Suprapubic skin (tissue), 4 donors: ENCODE measurements around the gene AP2A1. TPM values are rescaled to one million over a fixed set of nuclear protein-coding genes. Genes with fewer than 3 reads are reported as not detected.

Experiments used
- DNase-seq, 2 donors: peaks; one replicate each; pipeline ENCODE4 v3.0.0-alpha.2; 2019; ENCODE audit warnings: low spot score in 2 of 2
- H3K27ac ChIP-seq: fragments of 200-600 bp; sonication (generic); one replicate; pipeline ENCODE4 v1.5.1; 2019
- H3K27me3 ChIP-seq: fragments of 200-600 bp; sonication (generic); one replicate; pipeline ENCODE4 v1.5.1; 2019
- H3K36me3 ChIP-seq: fragments of 200-600 bp; sonication (generic); one replicate; pipeline ENCODE4 v1.5.1; 2019
- H3K4me1 ChIP-seq: fragments of 200-600 bp; sonication (generic); one replicate; pipeline ENCODE4 v1.5.1; 2019
- H3K4me3 ChIP-seq: fragments of 200-600 bp; sonication (generic); one replicate; pipeline ENCODE4 v1.5.1; 2019; ENCODE audit warnings: mild to moderate bottlenecking
- H3K9me3 ChIP-seq: fragments of 200-600 bp; sonication (generic); one replicate; pipeline ENCODE4 v1.5.1; 2019
- EP300 ChIP-seq: sonication (generic); formaldehyde crosslinking; IDR thresholded peaks from one replicate; pipeline ENCODE4 v1.6.1; 2017; ENCODE audit warnings: antibody characterized with exemption
- POLR2A ChIP-seq, 2 donors: fragments of 450-650 bp; IDR thresholded peaks; one replicate each; pipeline ENCODE4 v1.6.1; 2017; ENCODE audit warnings: antibody characterized with exemption in 2 of 2, mild to moderate bottlenecking in 2 of 2, moderate library complexity in 2 of 2
- POLR2AphosphoS5 ChIP-seq, 3 donors: sonication (generic); formaldehyde crosslinking; IDR thresholded peaks; one replicate each; pipeline ENCODE4 v1.6.1; 2017; ENCODE audit warnings: antibody characterized with exemption in 3 of 3
- whole genome bisulfite sequencing: methylation state at CpG from one replicate; pipeline ENCODE4 v1.1.5; 2018; 5-methylcytosine and 5-hydroxymethylcytosine counted together
- total RNA-seq, 4 donors: library from RNA; depleted of rRNA; stranded (reverse); fragments of >200 nt; gene quantifications; one replicate each; pipeline ENCODE4 v1.1.0, GENCODE V29; 2016
- TF ChIP-seq, protein P1 (sequence below), 2 donors: fragments of 200-600 bp in 1 of 2; fragments of 450-650 bp in 1 of 2; sonication (generic) in 1 of 2; IDR thresholded peaks; one replicate each; pipeline ENCODE4 v1.5.1; 2016 to 2019; ENCODE audit warnings: antibody characterized with exemption in 2 of 2, mild to moderate bottlenecking in 1 of 2, moderate library complexity in 1 of 2

AP2A1 gene
- total RNA-seq, 4 donors from 2014 or later: 78.1 to 101 (median 93.4) TPM

DNA sequence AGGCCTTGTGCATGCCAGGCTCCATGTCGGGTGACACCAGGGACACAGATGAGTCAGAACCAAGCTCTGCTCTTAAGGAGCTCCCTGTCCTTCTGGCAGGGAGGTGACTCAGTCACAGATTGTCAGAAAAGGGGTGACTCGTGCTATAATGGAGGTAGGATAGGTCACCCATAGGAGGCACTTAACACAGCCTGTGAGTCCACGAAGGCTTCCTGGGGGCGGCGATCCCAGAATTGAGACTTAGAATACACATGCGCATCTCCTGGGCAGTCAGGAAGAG is 26.7 kb downstream of the AP2A1 start:
- Histone ChIP-seq H3K27me3 (no peaks in the 10 kb centered on the region), H3K4me1 (peaks cover 8% of the 10 kb centered on the region), H3K4me3 (no peak overlapping the region), H3K36me3 (peaks cover 98% of the 10 kb centered on the region), H3K9me3 (no peaks in the 10 kb centered on the region), H3K27ac (no peak overlapping the region)
- WGBS: 86% methylated on average over 6 of the region's 6 CpGs
- DNase-seq: no peak
- TF ChIP-seq POLR2A (IDR thresholded peaks at IDR 0.05) (no peak), POLR2AphosphoS5 (IDR thresholded peaks at IDR 0.05) (no peak), EP300 (no peak)
- TF ChIP-seq, protein P1, sequence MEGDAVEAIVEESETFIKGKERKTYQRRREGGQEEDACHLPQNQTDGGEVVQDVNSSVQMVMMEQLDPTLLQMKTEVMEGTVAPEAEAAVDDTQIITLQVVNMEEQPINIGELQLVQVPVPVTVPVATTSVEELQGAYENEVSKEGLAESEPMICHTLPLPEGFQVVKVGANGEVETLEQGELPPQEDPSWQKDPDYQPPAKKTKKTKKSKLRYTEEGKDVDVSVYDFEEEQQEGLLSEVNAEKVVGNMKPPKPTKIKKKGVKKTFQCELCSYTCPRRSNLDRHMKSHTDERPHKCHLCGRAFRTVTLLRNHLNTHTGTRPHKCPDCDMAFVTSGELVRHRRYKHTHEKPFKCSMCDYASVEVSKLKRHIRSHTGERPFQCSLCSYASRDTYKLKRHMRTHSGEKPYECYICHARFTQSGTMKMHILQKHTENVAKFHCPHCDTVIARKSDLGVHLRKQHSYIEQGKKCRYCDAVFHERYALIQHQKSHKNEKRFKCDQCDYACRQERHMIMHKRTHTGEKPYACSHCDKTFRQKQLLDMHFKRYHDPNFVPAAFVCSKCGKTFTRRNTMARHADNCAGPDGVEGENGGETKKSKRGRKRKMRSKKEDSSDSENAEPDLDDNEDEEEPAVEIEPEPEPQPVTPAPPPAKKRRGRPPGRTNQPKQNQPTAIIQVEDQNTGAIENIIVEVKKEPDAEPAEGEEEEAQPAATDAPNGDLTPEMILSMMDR (IDR thresholded peaks at IDR 0.05): no peak

DNA sequence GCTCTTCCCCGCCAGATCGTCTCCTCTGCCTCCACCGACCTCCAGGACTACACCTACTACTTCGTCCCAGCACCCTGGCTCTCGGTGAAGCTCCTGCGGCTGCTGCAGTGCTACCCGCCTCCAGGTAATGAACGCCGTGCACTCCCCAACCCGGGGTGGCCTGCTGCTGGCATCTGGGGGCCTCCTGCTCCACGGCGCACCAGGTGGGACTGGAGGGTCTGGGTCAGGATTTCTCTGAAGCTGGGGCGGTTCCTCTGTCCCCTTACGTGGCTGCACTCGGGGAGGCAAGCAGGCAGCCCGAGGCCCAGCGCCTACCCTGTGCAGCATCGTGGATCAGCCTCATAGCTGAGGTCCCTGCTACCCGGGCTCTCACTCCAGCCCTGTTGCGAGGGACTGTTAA is 28.8 kb downstream of the AP2A1 start:
- Histone ChIP-seq H3K9me3 (no peaks in the 10 kb centered on the region), H3K36me3 (peaks cover 100% of the 10 kb centered on the region), H3K27ac (no peak overlapping the region), H3K4me3 (no peak overlapping the region), H3K27me3 (no peaks in the 10 kb centered on the region), H3K4me1 (peaks cover 5% of the 10 kb centered on the region)
- DNase-seq: no peak
- no peak for TF ChIP-seq POLR2AphosphoS5 (IDR thresholded peaks at IDR 0.05)
- TF ChIP-seq POLR2A (IDR thresholded peaks at IDR 0.05): no peak
- TF ChIP-seq, protein P1 (IDR thresholded peaks at IDR 0.05): no peak
- no peak for TF ChIP-seq EP300
- WGBS: 95% methylated on average over 11 of the region's 20 CpGs

- TF ChIP-seq, protein P1 (IDR thresholded peaks at IDR 0.05): no peak
- TF ChIP-seq POLR2A (IDR thresholded peaks at IDR 0.05) (no peak), EP300 (no peak), POLR2AphosphoS5 (IDR thresholded peaks at IDR 0.05) (no peak)
- Histone ChIP-seq H3K4me3 (no peak overlapping the region), H3K27ac (no peak overlapping the region), H3K36me3 (peaks cover 98% of the 10 kb centered on the region), H3K9me3 (no peaks in the 10 kb centered on the region), H3K4me1 (no peaks in the 10 kb centered on the region), H3K27me3 (no peaks in the 10 kb centered on the region)
- DNase-seq: no peak
- WGBS: 90% methylated on average over 8 of the region's 11 CpGs
Observed at GRCh38 chr19:49798574-49798973, 31.8 kb downstream of the AP2A1 start.

GRCh38 chr19:49799271-49799797 is 32.5 kb downstream of the AP2A1 start:
- Histone ChIP-seq H3K27ac (no peak overlapping the region), H3K9me3 (no peaks in the 10 kb centered on the region), H3K36me3 (peaks cover 98% of the 10 kb centered on the region), H3K4me1 (no peaks in the 10 kb centered on the region), H3K27me3 (no peaks in the 10 kb centered on the region), H3K4me3 (no peak overlapping the region)
- TF ChIP-seq POLR2AphosphoS5 (IDR thresholded peaks at IDR 0.05): no peak
- TF ChIP-seq, protein P1 (IDR thresholded peaks at IDR 0.05): no peak
- TF ChIP-seq POLR2A (IDR thresholded peaks at IDR 0.05): no peak
- TF ChIP-seq EP300: no peak
- WGBS: 73% methylated on average over 3 of the region's 28 CpGs
- no peak for DNase-seq

DNA sequence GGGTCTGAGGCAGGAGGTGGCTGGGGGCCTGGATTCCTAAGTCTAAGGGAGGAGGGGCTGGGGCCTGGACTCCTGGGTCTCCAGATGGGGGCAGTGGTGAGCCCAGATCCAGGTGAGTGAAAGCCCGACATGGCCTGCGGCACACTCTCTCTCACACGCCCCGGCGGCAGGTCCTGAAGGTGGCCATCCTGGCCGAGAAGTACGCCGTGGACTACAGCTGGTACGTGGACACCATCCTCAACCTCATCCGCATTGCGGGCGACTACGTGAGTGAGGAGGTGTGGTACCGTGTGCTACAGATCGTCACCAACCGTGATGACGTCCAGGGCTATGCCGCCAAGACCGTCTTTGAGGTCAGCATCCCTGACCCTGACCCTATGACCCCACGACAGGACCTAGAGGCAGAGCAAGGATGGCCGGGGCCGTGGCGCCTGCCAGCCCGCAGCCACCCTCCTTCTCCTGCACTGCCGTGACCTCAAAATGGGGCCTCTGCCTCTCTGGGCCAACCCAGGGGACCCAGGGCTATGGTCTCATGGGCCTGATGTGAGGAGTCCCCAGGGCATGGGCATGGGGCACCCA is 33.1 kb downstream of the AP2A1 start:
- Histone ChIP-seq H3K4me3 (no peak overlapping the region), H3K27me3 (no peaks in the 10 kb centered on the region), H3K27ac (no peak overlapping the region), H3K9me3 (no peaks in the 10 kb centered on the region), H3K36me3 (peaks cover 96% of the 10 kb centered on the region), H3K4me1 (no peaks in the 10 kb centered on the region)
- no peak for TF ChIP-seq POLR2A (IDR thresholded peaks at IDR 0.05)
- TF ChIP-seq, protein P1 (IDR thresholded peaks at IDR 0.05): no peak
- no peak for TF ChIP-seq POLR2AphosphoS5 (IDR thresholded peaks at IDR 0.05)
- no peak for TF ChIP-seq EP300
- no peak for DNase-seq
- WGBS: 93% methylated on average over 21 of the region's 25 CpGs
